ENCODE results near the gene DGKI.

- no peak for TF ChIP-seq CTCF (IDR thresholded peaks at IDR 0.05)
- TF ChIP-seq POLR2A (IDR thresholded peaks at IDR 0.05) = no peak
These were observed 75.1 kb downstream of the DGKI start for GRCh38 chr7:137771679-137772078.

All from suprapubic skin (tissue), 3 donors.